ENCODE results near the gene AFAP1L2.

- TF ChIP-seq CTCF (IDR thresholded peaks at IDR 0.05): no peak
- TF ChIP-seq EZH2 (IDR thresholded peaks at IDR 0.05; ENCODE audit: borderline replicate concordance, insufficient read depth, low read depth, low read length, poor library complexity, severe bottlenecking): no peak
These were observed 24.2 kb downstream of the AFAP1L2 start for GRCh38 chr10:114380060-114380459.
